Cardiac muscle cell (in vitro differentiated cells and primary cell): ENCODE measurements around the gene NUDCD2. TPM values are rescaled to one million over a fixed set of nuclear protein-coding genes. Genes with fewer than 3 reads are reported as not detected.

Experiments used
- DNase-seq, 2 donors: peaks; one replicate each; pipeline versions ENCODE4 v3.0.0 to v3.0.0-alpha.2; 2010 to 2017; ENCODE audit warnings: low read depth in 1 of 2, low spot score in 1 of 2
- H3K27ac ChIP-seq: fragments of 200-600 bp; sonication (generic); 2 replicates; pipeline ENCODE4 v1.5.1; 2016
- H3K27me3 ChIP-seq: fragments of 200-600 bp; sonication (generic); 2 replicates; pipeline ENCODE4 v1.6.0; 2016; ENCODE audit warnings: control low read depth
- H3K36me3 ChIP-seq: fragments of 200-600 bp; sonication (generic); 2 replicates; pipeline ENCODE4 v1.5.1; 2016; ENCODE audit warnings: control low read depth
- H3K4me1 ChIP-seq: fragments of 200-600 bp; sonication (generic); 2 replicates; pipeline ENCODE4 v1.8.1; 2017; ENCODE audit warnings: low read depth, mild to moderate bottlenecking, mixed run types
- H3K4me3 ChIP-seq: fragments of 200-600 bp; sonication (generic); 2 replicates; pipeline ENCODE4 v1.5.1; 2016; ENCODE audit warnings: mild to moderate bottlenecking
- H3K9me3 ChIP-seq: fragments of 200-600 bp; sonication (generic); 2 replicates; pipeline ENCODE4 v1.5.1; 2017; ENCODE audit warnings: low read depth, mild to moderate bottlenecking, control low read depth
- CTCF ChIP-seq: IDR thresholded peaks from 2 replicates; pipeline ENCODE4 v1.5.1; 2012; ENCODE audit warnings: low read depth, mild to moderate bottlenecking, low read length
- polyA plus RNA-seq: library from polyadenylated mRNA; unstranded; fragments of >200 nt; fragmentation: Nextera tagmentation; extraction: Ambion mirVana; gene quantifications from 2 replicates; pipeline ENCODE4 v1.2.1, GENCODE V29; 2016
- total RNA-seq: library from RNA; depleted of rRNA; stranded (reverse); fragments of >200 nt; gene quantifications from 2 replicates; pipeline ENCODE4 v1.2.3, GENCODE V29; 2016

The NUDCD2 gene
- total and polyA plus RNA-seq, 2 experiments from 2014 or later: 16.5 to 78.6 TPM

- peaks cover 67% of the 10 kb centered on the region for H3K36me3 ChIP-seq
- no peaks in the 10 kb centered on the region for H3K27me3 ChIP-seq
- no peak for TF ChIP-seq CTCF
Measured at GRCh38 chr5:163447191-163447590, 12.7 kb downstream of the NUDCD2 start.

GRCh38 chr5:163445345-163445744 lies 14.6 kb downstream of the NUDCD2 start:
- Histone ChIP-seq H3K9me3 (no peaks in the 10 kb centered on the region), H3K4me1 (no peaks in the 10 kb centered on the region), H3K36me3 (peaks cover 82% of the 10 kb centered on the region), H3K4me3 (no peak overlapping the region), H3K27ac (no peak overlapping the region), H3K27me3 (no peaks in the 10 kb centered on the region)
- no peak for TF ChIP-seq CTCF
- DNase-seq: no peak

More at GRCh38 chr5:163447191-163447590, 12.7 kb downstream of the NUDCD2 start:
- Histone ChIP-seq H3K9me3 (no peaks in the 10 kb centered on the region), H3K4me1 (no peaks in the 10 kb centered on the region), H3K4me3 (no peak overlapping the region), H3K27ac (no peak overlapping the region)
- DNase-seq: no peak

GRCh38 chr5:163444526-163444925 lies 15.4 kb downstream of the NUDCD2 start:
- Histone ChIP-seq H3K36me3 (peaks cover 81% of the 10 kb centered on the region), H3K4me3 (no peak overlapping the region), H3K4me1 (peaks cover 7% of the 10 kb centered on the region), H3K9me3 (no peaks in the 10 kb centered on the region), H3K27ac (peak overlapping the region; percentile 10), H3K27me3 (no peaks in the 10 kb centered on the region)
- DNase-seq: no peak
- no peak for TF ChIP-seq CTCF

GRCh38 chr5:163440954-163441353 lies 18.9 kb downstream of the NUDCD2 start:
- TF ChIP-seq CTCF: no peak
- Histone ChIP-seq H3K27me3 (no peaks in the 10 kb centered on the region), H3K4me1 (peaks cover 19% of the 10 kb centered on the region), H3K27ac (no peak overlapping the region), H3K4me3 (no peak overlapping the region), H3K9me3 (no peaks in the 10 kb centered on the region), H3K36me3 (peaks cover 52% of the 10 kb centered on the region)
- DNase-seq: no peak

DNA sequence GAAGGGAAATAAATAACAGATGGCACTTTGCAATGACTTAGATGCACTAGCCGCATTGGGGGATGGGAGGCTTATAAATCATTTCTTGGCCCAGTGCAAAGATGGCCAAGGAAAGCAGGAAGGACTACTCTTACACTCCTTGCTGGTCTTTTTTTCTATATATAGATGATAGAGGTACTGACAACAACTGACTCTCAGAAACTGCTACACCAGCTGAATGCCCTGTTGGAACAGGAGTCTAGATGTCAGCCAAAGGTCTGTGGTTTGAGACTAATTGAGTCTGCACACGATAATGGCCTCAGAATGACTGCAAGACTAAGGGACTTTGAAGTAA lies 20.8 kb downstream of the NUDCD2 start:
- H3K4me3 ChIP-seq: peak overlapping the region; percentile 73
- H3K27me3 ChIP-seq: no peaks in the 10 kb centered on the region
- peak overlapping the region; percentile 0 for H3K27ac ChIP-seq
- H3K9me3 ChIP-seq: no peaks in the 10 kb centered on the region
- TF ChIP-seq CTCF: no peak
- peak; percentile 24 to 45 for DNase-seq
- H3K4me1 ChIP-seq: peaks cover 19% of the 10 kb centered on the region
- H3K36me3 ChIP-seq: peaks cover 34% of the 10 kb centered on the region
